Lower lobe of right lung (tissue), 2 donors: ENCODE measurements around the gene MYO9A. TPM values are rescaled to one million over a fixed set of nuclear protein-coding genes. Genes with fewer than 3 reads are reported as not detected.

Experiments
- ATAC-seq, 2 donors: fragments of 200-7000 bp; cut with Tn5 transposase; one replicate each; pipeline ENCODE4 v1.9.1; 2020 to 2022; ENCODE audit warnings: mild to moderate bottlenecking in 2 of 2, moderate library complexity in 2 of 2
- DNase-seq: peaks from one replicate; pipeline ENCODE4 v3.0.0-alpha.2; 2020
- H3K27ac ChIP-seq: fragments of 200-600 bp; one replicate; pipeline ENCODE4 v1.8.0; 2022
- H3K27me3 ChIP-seq: fragments of 200-600 bp; one replicate; pipeline ENCODE4 v1.8.0; 2022; ENCODE audit warnings: low read depth
- H3K36me3 ChIP-seq: fragments of 200-600 bp; one replicate; pipeline ENCODE4 v1.8.0; 2022; ENCODE audit warnings: mild to moderate bottlenecking
- H3K4me1 ChIP-seq: fragments of 200-600 bp; one replicate; pipeline ENCODE4 v1.8.0; 2022
- H3K4me3 ChIP-seq: fragments of 200-600 bp; one replicate; pipeline ENCODE4 v1.8.0; 2022; ENCODE audit warnings: mild to moderate bottlenecking
- H3K9me3 ChIP-seq: fragments of 200-600 bp; one replicate; pipeline ENCODE4 v1.8.0; 2022
- CTCF ChIP-seq: fragments of 200-600 bp; IDR thresholded peaks from one replicate; pipeline ENCODE4 v1.8.0; 2022; ENCODE audit warnings: antibody characterized with exemption, mild to moderate bottlenecking
- intact Hi-C: fragments of 100-400 bp; cut with DNase I; formaldehyde crosslinking; loops from one replicate; pipeline ENCODE4 v1.11.0; 2022
- total RNA-seq: library from RNA; stranded (reverse); fragmentation: NEBNext Ultra II Directional; extraction: Animal tissue kit (Norgen Biotek cat#: 25700); gene quantifications from one replicate; pipeline ENCODE4 v1.2.1, GENCODE V29; 2021
- donor health status: DM: no; HTN: yes; CAD: no; lungs with severe emphysema.

MYO9A gene
- total RNA-seq, 1 donor from 2014 or later = 73.8 TPM

- no peaks in the 10 kb centered on the region for H3K27me3 ChIP-seq
- H3K36me3 ChIP-seq = no peaks in the 10 kb centered on the region
- H3K27ac ChIP-seq = no peak overlapping the region
- no peak overlapping the region for H3K4me3 ChIP-seq
- H3K9me3 ChIP-seq = no peaks in the 10 kb centered on the region
- intact Hi-C loops = no loop called here
- no peaks in the 10 kb centered on the region for H3K4me1 ChIP-seq
- DNase-seq (no peak), ATAC-seq (no peak)
- TF ChIP-seq CTCF = no peak
Measured at GRCh38 chr15:71773206-71773859, 344.6 kb downstream of the MYO9A start.

Other genes starting within 250 kb of the MYO9A start
- gene SENP8, start 253 bp upstream of the MYO9A start, total RNA-seq = 3.6 TPM
- 29.3 TPM for gene GRAMD2A, start 79.6 kb upstream of the MYO9A start, total RNA-seq
- gene PKM, start 113.0 kb upstream of the MYO9A start, total RNA-seq = 443 TPM
- 72.2 TPM for gene PARP6, start 154.4 kb upstream of the MYO9A start, total RNA-seq
- gene CELF6, start 202.0 kb upstream of the MYO9A start, total RNA-seq = 5.7 TPM